SK-N-SH treated with all-trans-retinoic acid at 6 μM for 48 hours (cell line): Measurements from ENCODE around the gene CCL27.

ENCODE experiments used
- ARNTL ChIP-seq: fragments of 450-650 bp; formaldehyde crosslinking; IDR thresholded peaks from 2 replicates; pipeline ENCODE4 v1.5.0; 2020; ENCODE audit warnings: low read depth, mild to moderate bottlenecking, moderate library complexity, borderline replicate concordance
- CSDC2 ChIP-seq: fragments of 250-450 bp; sonication (Bioruptor Pico); IDR thresholded peaks from 2 replicates; pipeline ENCODE4 v1.5.0; 2020; ENCODE audit warnings: mild to moderate bottlenecking, moderate library complexity
- GLIS3 ChIP-seq: fragments of 250-450 bp; sonication (Bioruptor Pico); IDR thresholded peaks from 2 replicates; pipeline ENCODE4 v1.5.0; 2020; ENCODE audit warnings: mild to moderate bottlenecking, moderate library complexity
- PPARA ChIP-seq: fragments of 250-450 bp; sonication (Bioruptor Pico); IDR thresholded peaks from 2 replicates; pipeline ENCODE4 v1.5.0; 2020; ENCODE audit warnings: mild to moderate bottlenecking, borderline replicate concordance
- TCF4 ChIP-seq: fragments of 250-450 bp; sonication (Bioruptor Pico); IDR thresholded peaks from 2 replicates; pipeline ENCODE4 v1.8.0; 2021; ENCODE audit warnings: mild to moderate bottlenecking, moderate library complexity, borderline replicate concordance
- ZC3H10 ChIP-seq: fragments of 250-450 bp; sonication (Bioruptor Pico); IDR thresholded peaks from 2 replicates; pipeline ENCODE4 v1.5.1; 2021; ENCODE audit warnings: mild to moderate bottlenecking, moderate library complexity
- ZFP3 ChIP-seq: fragments of 250-450 bp; sonication (Bioruptor Pico); IDR thresholded peaks from 2 replicates; pipeline ENCODE4 v1.5.0; 2020; ENCODE audit warnings: mild to moderate bottlenecking, moderate library complexity
- ZFP30 ChIP-seq: fragments of 450-650 bp; formaldehyde crosslinking; IDR thresholded peaks from 2 replicates; pipeline ENCODE4 v1.5.0; 2022; ENCODE audit warnings: mild to moderate bottlenecking, moderate library complexity
- ZNF565 ChIP-seq: fragments of 450-650 bp; formaldehyde crosslinking; conservative IDR thresholded peaks from 2 replicates; pipeline ENCODE4 v1.5.0; 2020; ENCODE audit warnings: low read depth, mild to moderate bottlenecking, moderate library complexity
- ZNF70 ChIP-seq: fragments of 450-650 bp; formaldehyde crosslinking; IDR thresholded peaks from 2 replicates; pipeline ENCODE4 v1.5.0; 2020; ENCODE audit warnings: mild to moderate bottlenecking, moderate library complexity
- TF ChIP-seq, protein P1 (sequence below): fragments of 250-450 bp; sonication (Bioruptor Pico); IDR thresholded peaks from 2 replicates; pipeline ENCODE4 v1.8.0; 2020; ENCODE audit warnings: mild to moderate bottlenecking, moderate library complexity, borderline replicate concordance
- TF ChIP-seq, protein P2 (sequence below): fragments of 250-450 bp; sonication (Bioruptor Pico); IDR thresholded peaks from 2 replicates; pipeline ENCODE4 v1.5.1; 2020; ENCODE audit warnings: low read depth, mild to moderate bottlenecking, moderate library complexity

GRCh38 chr9:34637356-34638137, 24.9 kb downstream of the CCL27 start, which contains the start of gene SIGMAR1:
- TF ChIP-seq PPARA (no peak), GLIS3 (CRISPR knock-in tag) (no peak), ZFP30 (CRISPR knock-in tag) (no peak), ZNF565 (CRISPR knock-in tag) (no peak), ZFP3 (CRISPR knock-in tag) (no peak), ZNF70 (no peak), CSDC2 (CRISPR knock-in tag) (no peak), ARNTL (CRISPR knock-in tag) (no peak), TCF4 (no peak), ZC3H10 (CRISPR knock-in tag) (no peak)
- TF ChIP-seq, protein P1, sequence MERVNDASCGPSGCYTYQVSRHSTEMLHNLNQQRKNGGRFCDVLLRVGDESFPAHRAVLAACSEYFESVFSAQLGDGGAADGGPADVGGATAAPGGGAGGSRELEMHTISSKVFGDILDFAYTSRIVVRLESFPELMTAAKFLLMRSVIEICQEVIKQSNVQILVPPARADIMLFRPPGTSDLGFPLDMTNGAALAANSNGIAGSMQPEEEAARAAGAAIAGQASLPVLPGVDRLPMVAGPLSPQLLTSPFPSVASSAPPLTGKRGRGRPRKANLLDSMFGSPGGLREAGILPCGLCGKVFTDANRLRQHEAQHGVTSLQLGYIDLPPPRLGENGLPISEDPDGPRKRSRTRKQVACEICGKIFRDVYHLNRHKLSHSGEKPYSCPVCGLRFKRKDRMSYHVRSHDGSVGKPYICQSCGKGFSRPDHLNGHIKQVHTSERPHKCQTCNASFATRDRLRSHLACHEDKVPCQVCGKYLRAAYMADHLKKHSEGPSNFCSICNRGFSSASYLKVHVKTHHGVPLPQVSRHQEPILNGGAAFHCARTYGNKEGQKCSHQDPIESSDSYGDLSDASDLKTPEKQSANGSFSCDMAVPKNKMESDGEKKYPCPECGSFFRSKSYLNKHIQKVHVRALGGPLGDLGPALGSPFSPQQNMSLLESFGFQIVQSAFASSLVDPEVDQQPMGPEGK (CRISPR knock-in tag), result no peak
- TF ChIP-seq, protein P2, sequence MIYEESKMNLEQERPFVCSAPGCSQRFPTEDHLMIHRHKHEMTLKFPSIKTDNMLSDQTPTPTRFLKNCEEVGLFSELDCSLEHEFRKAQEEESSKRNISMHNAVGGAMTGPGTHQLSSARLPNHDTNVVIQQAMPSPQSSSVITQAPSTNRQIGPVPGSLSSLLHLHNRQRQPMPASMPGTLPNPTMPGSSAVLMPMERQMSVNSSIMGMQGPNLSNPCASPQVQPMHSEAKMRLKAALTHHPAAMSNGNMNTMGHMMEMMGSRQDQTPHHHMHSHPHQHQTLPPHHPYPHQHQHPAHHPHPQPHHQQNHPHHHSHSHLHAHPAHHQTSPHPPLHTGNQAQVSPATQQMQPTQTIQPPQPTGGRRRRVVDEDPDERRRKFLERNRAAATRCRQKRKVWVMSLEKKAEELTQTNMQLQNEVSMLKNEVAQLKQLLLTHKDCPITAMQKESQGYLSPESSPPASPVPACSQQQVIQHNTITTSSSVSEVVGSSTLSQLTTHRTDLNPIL (CRISPR knock-in tag), result no peak
